DOHH2 (cell line): ENCODE results near the gene CAMTA1.

Experiments used
- H3F3A ChIP-seq: fragments of 200-600 bp; sonication (generic), shearing (Covaris generic); 2 replicates; pipeline ENCODE4 v1.6.0; 2016; ENCODE audit warnings: antibody characterized with exemption, mild to moderate bottlenecking; ENCODE audit not compliant: control insufficient read depth, insufficient read depth
- H3K27ac ChIP-seq: fragments of 200-600 bp; sonication (generic); 2 replicates; pipeline ENCODE4 v1.5.1; 2014; ENCODE audit warnings: low read depth, mild to moderate bottlenecking, low read length, moderate library complexity
- H3K27me3 ChIP-seq: fragments of 200-600 bp; sonication (generic); 2 replicates; pipeline ENCODE4 v1.6.1; 2014; ENCODE audit warnings: mild to moderate bottlenecking, low read length, mixed read lengths; ENCODE audit not compliant: control insufficient read depth
- H3K36me3 ChIP-seq: fragments of 200-600 bp; sonication (generic); 2 replicates; pipeline ENCODE4 v1.6.1; 2014; ENCODE audit warnings: mild to moderate bottlenecking, low read length, moderate library complexity, mixed read lengths; ENCODE audit not compliant: control insufficient read depth
- H3K4me1 ChIP-seq: fragments of 200-600 bp; sonication (generic); 2 replicates; pipeline ENCODE4 v1.6.1; 2014; ENCODE audit warnings: mild to moderate bottlenecking, low read length, mixed read lengths; ENCODE audit not compliant: control insufficient read depth
- H3K4me2 ChIP-seq: fragments of 200-600 bp; sonication (generic); 2 replicates; pipeline ENCODE4 v1.6.0; 2014; ENCODE audit warnings: mild to moderate bottlenecking, low read length, moderate library complexity
- H3K4me3 ChIP-seq: fragments of 200-600 bp; sonication (generic); 2 replicates; pipeline ENCODE4 v1.5.1; 2014; ENCODE audit warnings: mild to moderate bottlenecking, low read length, mixed read lengths
- H3K79me2 ChIP-seq: fragments of 200-600 bp; sonication (generic); 2 replicates; pipeline ENCODE4 v1.6.1; 2014; ENCODE audit warnings: mild to moderate bottlenecking, low read length, mixed read lengths; ENCODE audit not compliant: control insufficient read depth
- H3K9me2 ChIP-seq: fragments of 200-600 bp; sonication (generic); replicated peaks from 2 replicates; pipeline ENCODE4 v1.6.1; 2014; ENCODE audit warnings: mild to moderate bottlenecking, low read length, mixed read lengths; ENCODE audit not compliant: control insufficient read depth
- H3K9me3 ChIP-seq: fragments of 200-600 bp; sonication (generic); 2 replicates; pipeline ENCODE4 v1.6.1; 2014; ENCODE audit warnings: antibody characterized with exemption, low read length, mixed read lengths; ENCODE audit not compliant: control insufficient read depth, insufficient read depth
- H4K20me1 ChIP-seq: fragments of 200-600 bp; sonication (generic); 2 replicates; pipeline ENCODE4 v1.6.0; 2014; ENCODE audit warnings: low read depth, mild to moderate bottlenecking, antibody characterized with exemption, low read length, moderate library complexity; ENCODE audit not compliant: control insufficient read depth, insufficient read depth
- CTCF ChIP-seq: fragments of 200-600 bp; sonication (generic); IDR thresholded peaks from one replicate; pipeline ENCODE4 v1.5.1; 2014; ENCODE audit warnings: antibody characterized with exemption, mild to moderate bottlenecking, low read depth, low read length; ENCODE audit not compliant: poor library complexity, severe bottlenecking
- EZH2phosphoT487 ChIP-seq: fragments of 200-600 bp; sonication (generic); IDR thresholded peaks from 2 replicates; pipeline ENCODE4 v1.6.1; 2017; ENCODE audit warnings: borderline replicate concordance, mild to moderate bottlenecking, antibody characterized with exemption, low read length, moderate library complexity, mixed read lengths

The CAMTA1 gene

GRCh38 chr1:7503691-7504437 lies 718.6 kb downstream of the CAMTA1 start:
- H3K27me3 ChIP-seq: no peaks in the 10 kb centered on the region
- no peaks in the 10 kb centered on the region for H3F3A ChIP-seq
- no peaks in the 10 kb centered on the region for H4K20me1 ChIP-seq
- no peaks in the 10 kb centered on the region for H3K4me1 ChIP-seq
- H3K79me2 ChIP-seq: no peaks in the 10 kb centered on the region
- no peak overlapping the region for H3K4me3 ChIP-seq
- TF ChIP-seq EZH2phosphoT487 (no peak), CTCF (no peak)
- H3K36me3 ChIP-seq: no peaks in the 10 kb centered on the region
- no peak overlapping the region for H3K4me2 ChIP-seq
- H3K27ac ChIP-seq: no peak overlapping the region
- H3K9me3 ChIP-seq: peaks cover 11% of the 10 kb centered on the region; the same call in 1 of the 2 replicates
- no peaks in the 10 kb centered on the region for H3K9me2 ChIP-seq

GRCh38 chr1:7504438-7504720 lies 719.1 kb downstream of the CAMTA1 start:
- Histone ChIP-seq H3K4me1 (no peaks in the 10 kb centered on the region), H3F3A (no peaks in the 10 kb centered on the region), H3K9me2 (no peaks in the 10 kb centered on the region), H3K4me2 (no peak overlapping the region), H4K20me1 (no peaks in the 10 kb centered on the region), H3K9me3 (peaks cover 6% of the 10 kb centered on the region; the same call in 1 of the 2 replicates), H3K4me3 (no peak overlapping the region), H3K27me3 (no peaks in the 10 kb centered on the region), H3K79me2 (no peaks in the 10 kb centered on the region), H3K27ac (no peak overlapping the region), H3K36me3 (no peaks in the 10 kb centered on the region)
- no peak for TF ChIP-seq EZH2phosphoT487

- no peak overlapping the region for H3K4me3 ChIP-seq
- H3K9me3 ChIP-seq: no peaks in the 10 kb centered on the region; the same call in 1 of the 2 replicates
- H3K4me2 ChIP-seq: no peak overlapping the region
- H4K20me1 ChIP-seq: no peaks in the 10 kb centered on the region
- H3K9me2 ChIP-seq: no peaks in the 10 kb centered on the region
- H3K4me1 ChIP-seq: no peaks in the 10 kb centered on the region
- H3K79me2 ChIP-seq: no peaks in the 10 kb centered on the region
- H3K36me3 ChIP-seq: no peaks in the 10 kb centered on the region
- no peak for TF ChIP-seq EZH2phosphoT487
- no peaks in the 10 kb centered on the region for H3K27me3 ChIP-seq
- H3K27ac ChIP-seq: no peak overlapping the region
- no peaks in the 10 kb centered on the region for H3F3A ChIP-seq
Measured at GRCh38 chr1:7505094-7505770, 720.0 kb downstream of the CAMTA1 start.

GRCh38 chr1:7505771-7506453 lies 720.7 kb downstream of the CAMTA1 start:
- H3K36me3 ChIP-seq: no peaks in the 10 kb centered on the region
- no peaks in the 10 kb centered on the region for H3K79me2 ChIP-seq
- no peak overlapping the region for H3K4me3 ChIP-seq
- H3K9me3 ChIP-seq: no peaks in the 10 kb centered on the region
- no peaks in the 10 kb centered on the region for H3K27me3 ChIP-seq
- H3K4me1 ChIP-seq: no peaks in the 10 kb centered on the region
- H3K27ac ChIP-seq: no peak overlapping the region
- no peak overlapping the region for H3K4me2 ChIP-seq
- no peaks in the 10 kb centered on the region for H3F3A ChIP-seq
- no peaks in the 10 kb centered on the region for H4K20me1 ChIP-seq
- no peaks in the 10 kb centered on the region for H3K9me2 ChIP-seq
- TF ChIP-seq EZH2phosphoT487 (no peak), CTCF (no peak)
